ENCODE results near the gene DNAJA3. TPM values are rescaled to one million over a fixed set of nuclear protein-coding genes. Genes with fewer than 3 reads are reported as not detected.

DNAJA3 gene
- total and polyA plus RNA-seq, 9 of the 15 experiments (the other 6 are each of a cell fraction or from before 2014, with no cell fraction given) = 8.1 to 105 (median 79.0) TPM

DNA sequence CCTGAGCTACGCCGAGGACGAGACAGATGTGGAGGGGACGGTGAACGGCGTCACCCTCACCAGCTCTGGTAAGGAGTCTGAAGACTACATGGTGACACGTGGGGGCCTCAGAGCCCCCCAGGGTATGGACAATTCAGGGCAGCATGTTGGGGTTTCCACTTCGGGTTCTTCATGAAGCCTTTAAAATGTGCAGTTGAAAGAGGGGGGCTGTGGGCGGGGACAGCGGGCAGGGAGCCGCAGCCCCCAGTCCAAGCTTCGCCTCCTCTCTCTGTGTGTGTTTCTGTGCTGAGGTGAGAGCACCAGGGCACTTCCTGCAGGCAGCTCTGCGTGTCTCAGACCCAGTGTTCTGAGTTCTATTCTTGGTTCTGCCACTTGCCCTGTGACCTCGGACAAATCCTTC is 24.8 kb downstream of the DNAJA3 start:
- Histone ChIP-seq H3K36me3 (ENCODE audit: control insufficient read depth, insufficient read depth, low read length) (peaks cover 89% of the 10 kb centered on the region; the same call in 2 of the 3 replicates), H2AFZ (ENCODE audit: low read depth, low read length) (no peak overlapping the region), H3K9ac (ENCODE audit: insufficient read depth in 1 of 2, low read depth in 2 of 2, low read length in 2 of 2) (peak overlapping the region in 1 of 2 experiments; percentile 45; a peak in 2 of 4 replicates), H3K9me3 (replicated peaks; ENCODE audit: control insufficient read depth, insufficient read depth, low read depth, low read length) (no peaks in the 10 kb centered on the region), H3K27me3 (ENCODE audit: control insufficient read depth in 2 of 2, insufficient read depth in 2 of 2, low read length in 2 of 2) (no peaks in the 10 kb centered on the region), H3K9me1 (ENCODE audit: control insufficient read depth, insufficient read depth, low read length) (no peaks in the 10 kb centered on the region), H3K27ac (ENCODE audit: extremely low read depth, low read depth, low read length) (peak overlapping the region; percentile 54; the same call in 1 of the 3 replicates), H4K20me1 (replicated peaks; ENCODE audit: control insufficient read depth, insufficient read depth, low read length) (no peaks in the 10 kb centered on the region), H3K4me2 (ENCODE audit: insufficient read depth, low read length) (no peak overlapping the region), H3K79me2 (ENCODE audit: control insufficient read depth, insufficient read depth, low read length) (no peaks in the 10 kb centered on the region), H3K4me1 (replicated peaks in 1 of 2; ENCODE audit: control insufficient read depth in 2 of 2, insufficient read depth in 2 of 2, low read length in 2 of 2) (peaks cover 0 to 6% of the 10 kb centered on the region in 2 experiments; a peak in 1 of 5 replicates), H3K4me3 (no peak overlapping the region)
- 88% methylated on average over 13 of the region's 14 CpGs for WGBS (ENCODE audit: insufficient coverage, low coverage, missing lambda C conversion rate)
- in situ Hi-C loops (cut with MboI) (no loop called here), intact Hi-C loops (cut with micrococcal nuclease) (no loop called here)
- no TSS peak for BruUV-seq (replicated peaks)
- ATAC-seq = no peak
- ChIA-PET CTCF (ENCODE audit: low intra/inter-chr PET ratio) (no interaction called here), POLR2A (interaction anchor here (0.9 to 4.0 kb wide), 5 partner anchors 8 to 17 kb away, joined by 3 to 31 read pairs (median 5); no protein-coding TSS in a partner anchor)
- no peak for FAIRE-seq
- DNase-seq (ENCODE audit: extremely low read depth in 1 of 4, low spot score in 3 of 4) = no peak
- TF ChIP-seq, protein P1, sequence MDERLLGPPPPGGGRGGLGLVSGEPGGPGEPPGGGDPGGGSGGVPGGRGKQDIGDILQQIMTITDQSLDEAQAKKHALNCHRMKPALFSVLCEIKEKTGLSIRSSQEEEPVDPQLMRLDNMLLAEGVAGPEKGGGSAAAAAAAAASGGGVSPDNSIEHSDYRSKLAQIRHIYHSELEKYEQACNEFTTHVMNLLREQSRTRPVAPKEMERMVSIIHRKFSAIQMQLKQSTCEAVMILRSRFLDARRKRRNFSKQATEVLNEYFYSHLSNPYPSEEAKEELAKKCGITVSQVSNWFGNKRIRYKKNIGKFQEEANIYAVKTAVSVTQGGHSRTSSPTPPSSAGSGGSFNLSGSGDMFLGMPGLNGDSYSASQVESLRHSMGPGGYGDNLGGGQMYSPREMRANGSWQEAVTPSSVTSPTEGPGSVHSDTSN (CRISPR knock-in tag; IDR thresholded peaks at IDR 0.05; ENCODE audit: low read depth) = no peak
- TF ChIP-seq, protein P1 (tag; conservative IDR thresholded peaks at IDR 0.05; ENCODE audit: low read depth) = no peak
- TF ChIP-seq CREB1 (IDR thresholded peaks at IDR 0.05) (no peak), CREB1 (CRISPR knock-in tag; IDR thresholded peaks at IDR 0.05) (no peak), SP2 (IDR thresholded peaks at IDR 0.05; ENCODE audit: extremely low read depth, low read depth, low read length, poor library complexity, severe bottlenecking) (no peak), PML (IDR thresholded peaks at IDR 0.05; ENCODE audit: low read length) (no peak), RBFOX2 (IDR thresholded peaks at IDR 0.05; ENCODE audit: low read depth, low read length) (peak; percentile 28; the same call in 1 of the 2 replicates), MTA3 (IDR thresholded peaks at IDR 0.05; ENCODE audit: borderline replicate concordance) (no peak), KAT7 (CRISPR knock-in tag; IDR thresholded peaks at IDR 0.05; ENCODE audit: borderline replicate concordance) (no peak)
- TF ChIP-seq, protein P2, sequence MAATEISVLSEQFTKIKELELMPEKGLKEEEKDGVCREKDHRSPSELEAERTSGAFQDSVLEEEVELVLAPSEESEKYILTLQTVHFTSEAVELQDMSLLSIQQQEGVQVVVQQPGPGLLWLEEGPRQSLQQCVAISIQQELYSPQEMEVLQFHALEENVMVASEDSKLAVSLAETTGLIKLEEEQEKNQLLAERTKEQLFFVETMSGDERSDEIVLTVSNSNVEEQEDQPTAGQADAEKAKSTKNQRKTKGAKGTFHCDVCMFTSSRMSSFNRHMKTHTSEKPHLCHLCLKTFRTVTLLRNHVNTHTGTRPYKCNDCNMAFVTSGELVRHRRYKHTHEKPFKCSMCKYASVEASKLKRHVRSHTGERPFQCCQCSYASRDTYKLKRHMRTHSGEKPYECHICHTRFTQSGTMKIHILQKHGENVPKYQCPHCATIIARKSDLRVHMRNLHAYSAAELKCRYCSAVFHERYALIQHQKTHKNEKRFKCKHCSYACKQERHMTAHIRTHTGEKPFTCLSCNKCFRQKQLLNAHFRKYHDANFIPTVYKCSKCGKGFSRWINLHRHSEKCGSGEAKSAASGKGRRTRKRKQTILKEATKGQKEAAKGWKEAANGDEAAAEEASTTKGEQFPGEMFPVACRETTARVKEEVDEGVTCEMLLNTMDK (IDR thresholded peaks at IDR 0.05; ENCODE audit: borderline replicate concordance, insufficient read depth, low read depth, low read length, poor library complexity, severe bottlenecking) = no peak
- TF ChIP-seq, protein P3, sequence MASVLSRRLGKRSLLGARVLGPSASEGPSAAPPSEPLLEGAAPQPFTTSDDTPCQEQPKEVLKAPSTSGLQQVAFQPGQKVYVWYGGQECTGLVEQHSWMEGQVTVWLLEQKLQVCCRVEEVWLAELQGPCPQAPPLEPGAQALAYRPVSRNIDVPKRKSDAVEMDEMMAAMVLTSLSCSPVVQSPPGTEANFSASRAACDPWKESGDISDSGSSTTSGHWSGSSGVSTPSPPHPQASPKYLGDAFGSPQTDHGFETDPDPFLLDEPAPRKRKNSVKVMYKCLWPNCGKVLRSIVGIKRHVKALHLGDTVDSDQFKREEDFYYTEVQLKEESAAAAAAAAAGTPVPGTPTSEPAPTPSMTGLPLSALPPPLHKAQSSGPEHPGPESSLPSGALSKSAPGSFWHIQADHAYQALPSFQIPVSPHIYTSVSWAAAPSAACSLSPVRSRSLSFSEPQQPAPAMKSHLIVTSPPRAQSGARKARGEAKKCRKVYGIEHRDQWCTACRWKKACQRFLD (CRISPR knock-in tag; IDR thresholded peaks at IDR 0.05) = 0 out of 2 replicates have a peak, but pooled peaks have one; percentile 16
- TF ChIP-seq, protein P4, sequence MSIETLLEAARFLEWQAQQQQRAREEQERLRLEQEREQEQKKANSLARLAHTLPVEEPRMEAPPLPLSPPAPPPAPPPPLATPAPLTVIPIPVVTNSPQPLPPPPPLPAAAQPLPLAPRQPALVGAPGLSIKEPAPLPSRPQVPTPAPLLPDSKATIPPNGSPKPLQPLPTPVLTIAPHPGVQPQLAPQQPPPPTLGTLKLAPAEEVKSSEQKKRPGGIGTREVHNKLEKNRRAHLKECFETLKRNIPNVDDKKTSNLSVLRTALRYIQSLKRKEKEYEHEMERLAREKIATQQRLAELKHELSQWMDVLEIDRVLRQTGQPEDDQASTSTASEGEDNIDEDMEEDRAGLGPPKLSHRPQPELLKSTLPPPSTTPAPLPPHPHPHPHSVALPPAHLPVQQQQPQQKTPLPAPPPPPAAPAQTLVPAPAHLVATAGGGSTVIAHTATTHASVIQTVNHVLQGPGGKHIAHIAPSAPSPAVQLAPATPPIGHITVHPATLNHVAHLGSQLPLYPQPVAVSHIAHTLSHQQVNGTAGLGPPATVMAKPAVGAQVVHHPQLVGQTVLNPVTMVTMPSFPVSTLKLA (conservative IDR thresholded peaks at IDR 0.05) = no peak
- TF ChIP-seq, protein P5, sequence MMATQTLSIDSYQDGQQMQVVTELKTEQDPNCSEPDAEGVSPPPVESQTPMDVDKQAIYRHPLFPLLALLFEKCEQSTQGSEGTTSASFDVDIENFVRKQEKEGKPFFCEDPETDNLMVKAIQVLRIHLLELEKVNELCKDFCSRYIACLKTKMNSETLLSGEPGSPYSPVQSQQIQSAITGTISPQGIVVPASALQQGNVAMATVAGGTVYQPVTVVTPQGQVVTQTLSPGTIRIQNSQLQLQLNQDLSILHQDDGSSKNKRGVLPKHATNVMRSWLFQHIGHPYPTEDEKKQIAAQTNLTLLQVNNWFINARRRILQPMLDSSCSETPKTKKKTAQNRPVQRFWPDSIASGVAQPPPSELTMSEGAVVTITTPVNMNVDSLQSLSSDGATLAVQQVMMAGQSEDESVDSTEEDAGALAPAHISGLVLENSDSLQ (IDR thresholded peaks at IDR 0.05) = no peak
